Caco-2 (cell line): Measurements from ENCODE around the gene PACS2. TPM values are rescaled to one million over a fixed set of nuclear protein-coding genes. Genes with fewer than 3 reads are reported as not detected.

ENCODE experiments used
- BruUV-seq: library from RNA; stranded (reverse); fragments of 400-500 nt; replicated peaks from 2 replicates; lab custom pipeline; 2021; lab: Mats Ljungman, UMichigan
- CTCF ChIA-PET: fragments of 300-600 bp; sonication (Branson Sonifier 250); formaldehyde crosslinking; loops from one replicate; lab custom pipeline; 2022; ENCODE audit warnings: antibody characterized with exemption; lab: Charles Lee
- POLR2A ChIA-PET: fragments of 300-600 bp; sonication (Branson Sonifier 250); formaldehyde crosslinking; loops from one replicate; lab custom pipeline; 2022; ENCODE audit warnings: antibody characterized with exemption; lab: Charles Lee
- DNase-seq, 2 experiments: peaks; one replicate each; pipeline versions ENCODE4 v3.0.0 to v3.0.0-alpha.2; 2020 to 2022
- H3K27me3 ChIP-seq: replicated peaks from 2 replicates; pipeline ENCODE4 v1.6.0; 2011; ENCODE audit warnings: low read length; ENCODE audit not compliant: control insufficient read depth, insufficient read depth
- H3K36me3 ChIP-seq: 2 replicates; pipeline ENCODE4 v1.5.1; 2011; ENCODE audit warnings: low read length; ENCODE audit not compliant: control insufficient read depth, insufficient read depth
- H3K4me1 ChIP-seq: fragments of 250-450 bp; sonication (Bioruptor Pico); 2 replicates; pipeline ENCODE4 v1.5.1; 2020; ENCODE audit warnings: mild to moderate bottlenecking
- H3K4me3 ChIP-seq: 2 replicates; pipeline ENCODE4 v1.5.1; 2011; ENCODE audit warnings: low read depth, mild to moderate bottlenecking, control low read depth, low read length
- H3K9me3 ChIP-seq: fragments of 250-450 bp; sonication (Bioruptor Pico); 2 replicates; pipeline ENCODE4 v1.5.1; 2020; ENCODE audit warnings: mild to moderate bottlenecking, moderate library complexity
- H3K27ac Mint-ChIP-seq: one replicate; pipeline ENCODE4 v1.8.0; 2022; ENCODE audit warnings: mixed read lengths; ENCODE audit not compliant: unreplicated experiment
- H3K27me3 Mint-ChIP-seq: one replicate; pipeline ENCODE4 v1.8.0; 2022; ENCODE audit warnings: mixed read lengths; ENCODE audit not compliant: insufficient read depth, unreplicated experiment
- H3K36me3 Mint-ChIP-seq: one replicate; pipeline ENCODE4 v1.8.0; 2022; ENCODE audit warnings: mild to moderate bottlenecking, mixed read lengths; ENCODE audit not compliant: insufficient read depth, unreplicated experiment
- H3K4me1 Mint-ChIP-seq: one replicate; pipeline ENCODE4 v1.8.0; 2022; ENCODE audit warnings: low read depth, mixed read lengths; ENCODE audit not compliant: unreplicated experiment
- H3K4me3 Mint-ChIP-seq: one replicate; pipeline ENCODE4 v1.8.0; 2022; ENCODE audit warnings: mild to moderate bottlenecking, moderate library complexity, mixed read lengths; ENCODE audit not compliant: unreplicated experiment
- H3K9me3 Mint-ChIP-seq: one replicate; pipeline ENCODE4 v1.8.0; 2022; ENCODE audit warnings: mixed read lengths; ENCODE audit not compliant: unreplicated experiment
- intact Hi-C: fragments of 100-400 bp; cut with micrococcal nuclease; formaldehyde crosslinking; loops from one replicate; pipeline ENCODE4 v1.10.0; 2022; ENCODE audit not compliant: unreplicated experiment
- total RNA-seq: library from RNA; stranded (reverse); gene quantifications from 2 replicates; pipeline ENCODE4 v1.2.3, GENCODE V29; 2022
- TF ChIP-seq, protein P1 (sequence below), 2 experiments: fragments of 200-600 bp in 1 of 2; IDR thresholded peaks; 1 replicate in 1 of 2; 2 replicates in 1 of 2; pipeline versions ENCODE4 v1.5.1 to v1.8.0; 2011 to 2022; ENCODE audit warnings: antibody characterized with exemption in 1 of 2, control low read depth in 1 of 2, inconsistent platforms in 1 of 2, low read depth in 1 of 2, low read length in 1 of 2, mild to moderate bottlenecking in 1 of 2, moderate library complexity in 1 of 2; ENCODE audit not compliant: insufficient read depth in 1 of 2, severe bottlenecking in 1 of 2, unreplicated experiment in 1 of 2

PACS2 gene
- total RNA-seq, 1 experiment from 2014 or later: 58.1 TPM

DNA sequence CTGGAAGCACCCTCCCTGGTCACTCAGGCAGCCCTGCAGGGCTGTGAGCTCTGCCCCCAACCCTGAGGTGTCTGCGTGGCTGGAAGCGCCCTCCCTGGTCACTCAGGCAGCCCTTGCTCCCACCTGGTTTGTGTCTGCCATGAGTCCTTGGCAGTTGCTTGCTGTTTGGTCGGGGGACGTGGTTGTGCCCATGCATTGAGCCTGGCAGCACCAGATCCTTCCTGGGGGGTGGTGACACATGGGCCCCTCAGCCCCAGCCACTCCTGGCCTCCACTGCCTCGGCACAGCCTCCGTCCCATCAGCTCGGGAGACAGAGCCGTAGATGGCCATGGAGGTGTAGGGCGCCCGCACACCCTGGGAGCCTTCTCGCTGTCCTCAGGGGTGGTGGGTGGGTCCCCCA is 124.6 kb downstream of the PACS2 start:
- Histone ChIP-seq H3K9me3 (no peaks in the 10 kb centered on the region), H3K4me3 (no peak overlapping the region), H3K36me3 (no peaks in the 10 kb centered on the region; the same call in 1 of the 2 replicates), H3K27me3 (no peaks in the 10 kb centered on the region), H3K4me1 (no peaks in the 10 kb centered on the region)
- Mint-ChIP-seq H3K27me3 (no peaks in the 10 kb centered on the region), H3K4me1 (no peaks in the 10 kb centered on the region), H3K27ac (no peak overlapping the region), H3K9me3 (no peaks in the 10 kb centered on the region), H3K36me3 (peaks cover 20% of the 10 kb centered on the region), H3K4me3 (no peak overlapping the region)
- intact Hi-C loops: no loop called here
- TF ChIP-seq, protein P1, sequence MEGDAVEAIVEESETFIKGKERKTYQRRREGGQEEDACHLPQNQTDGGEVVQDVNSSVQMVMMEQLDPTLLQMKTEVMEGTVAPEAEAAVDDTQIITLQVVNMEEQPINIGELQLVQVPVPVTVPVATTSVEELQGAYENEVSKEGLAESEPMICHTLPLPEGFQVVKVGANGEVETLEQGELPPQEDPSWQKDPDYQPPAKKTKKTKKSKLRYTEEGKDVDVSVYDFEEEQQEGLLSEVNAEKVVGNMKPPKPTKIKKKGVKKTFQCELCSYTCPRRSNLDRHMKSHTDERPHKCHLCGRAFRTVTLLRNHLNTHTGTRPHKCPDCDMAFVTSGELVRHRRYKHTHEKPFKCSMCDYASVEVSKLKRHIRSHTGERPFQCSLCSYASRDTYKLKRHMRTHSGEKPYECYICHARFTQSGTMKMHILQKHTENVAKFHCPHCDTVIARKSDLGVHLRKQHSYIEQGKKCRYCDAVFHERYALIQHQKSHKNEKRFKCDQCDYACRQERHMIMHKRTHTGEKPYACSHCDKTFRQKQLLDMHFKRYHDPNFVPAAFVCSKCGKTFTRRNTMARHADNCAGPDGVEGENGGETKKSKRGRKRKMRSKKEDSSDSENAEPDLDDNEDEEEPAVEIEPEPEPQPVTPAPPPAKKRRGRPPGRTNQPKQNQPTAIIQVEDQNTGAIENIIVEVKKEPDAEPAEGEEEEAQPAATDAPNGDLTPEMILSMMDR (IDR thresholded peaks at IDR 0.05; ENCODE audit: insufficient read depth in 1 of 2, low read depth in 1 of 2, low read length in 1 of 2, severe bottlenecking in 1 of 2, unreplicated experiment in 1 of 2): no peak
- CTCF ChIA-PET: no interaction called here
- no TSS peak for BruUV-seq
- no peak for DNase-seq
- POLR2A ChIA-PET: no interaction called here

DNA sequence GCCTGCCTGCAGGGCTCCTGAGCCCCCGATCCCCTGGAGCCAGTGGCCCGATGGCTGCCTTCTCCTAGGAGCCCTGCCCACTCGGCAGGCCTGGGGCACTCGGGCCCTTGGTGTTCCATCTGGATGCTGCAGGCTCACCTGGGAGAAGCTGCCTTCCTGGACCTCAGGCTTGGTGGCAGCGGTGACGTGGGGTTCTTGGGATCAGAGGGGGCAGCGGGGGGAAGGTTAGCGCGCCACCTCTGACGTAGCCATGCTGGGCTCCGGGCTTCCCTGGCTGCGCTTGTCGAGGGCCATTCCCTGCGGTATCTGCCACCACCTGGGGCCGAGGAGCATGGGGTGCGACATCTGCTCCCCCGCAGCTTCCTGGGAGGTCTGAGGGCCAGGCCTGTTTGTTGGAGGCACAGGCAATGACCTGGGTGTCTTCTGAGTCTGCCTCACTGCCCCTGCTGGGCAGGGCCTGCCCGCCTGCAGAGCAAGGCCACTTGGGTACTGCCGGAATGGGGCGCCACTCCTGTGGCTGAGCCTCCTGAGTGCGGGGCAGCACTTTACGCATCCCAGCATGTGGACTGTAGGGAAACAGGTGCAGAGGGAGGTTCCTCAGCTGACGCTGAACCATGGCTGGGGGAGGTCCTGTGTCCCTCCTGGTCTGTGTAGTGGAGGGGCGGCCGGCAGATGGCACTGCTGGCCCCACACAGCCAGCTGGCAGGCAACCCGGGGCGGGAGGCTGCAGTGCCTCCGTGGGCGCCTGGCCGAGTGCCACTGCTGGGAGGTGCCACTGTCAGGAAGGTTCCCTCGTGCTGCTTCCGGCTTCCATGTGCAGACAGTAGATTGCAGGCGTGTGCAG is 125.4 kb downstream of the PACS2 start:
- Mint-ChIP-seq H3K4me1 (no peaks in the 10 kb centered on the region), H3K36me3 (peaks cover 20% of the 10 kb centered on the region), H3K4me3 (no peak overlapping the region), H3K9me3 (no peaks in the 10 kb centered on the region), H3K27ac (no peak overlapping the region), H3K27me3 (no peaks in the 10 kb centered on the region)
- TF ChIP-seq, protein P1 (IDR thresholded peaks at IDR 0.05; ENCODE audit: insufficient read depth in 1 of 2, low read depth in 1 of 2, low read length in 1 of 2, severe bottlenecking in 1 of 2, unreplicated experiment in 1 of 2): no peak
- intact Hi-C loops: no loop called here
- DNase-seq: no peak
- ChIA-PET POLR2A (no interaction called here), CTCF (no interaction called here)
- Histone ChIP-seq H3K4me3 (no peak overlapping the region), H3K4me1 (no peaks in the 10 kb centered on the region), H3K36me3 (no peaks in the 10 kb centered on the region; the same call in 1 of the 2 replicates), H3K27me3 (no peaks in the 10 kb centered on the region), H3K9me3 (no peaks in the 10 kb centered on the region)
- no TSS peak for BruUV-seq

DNA sequence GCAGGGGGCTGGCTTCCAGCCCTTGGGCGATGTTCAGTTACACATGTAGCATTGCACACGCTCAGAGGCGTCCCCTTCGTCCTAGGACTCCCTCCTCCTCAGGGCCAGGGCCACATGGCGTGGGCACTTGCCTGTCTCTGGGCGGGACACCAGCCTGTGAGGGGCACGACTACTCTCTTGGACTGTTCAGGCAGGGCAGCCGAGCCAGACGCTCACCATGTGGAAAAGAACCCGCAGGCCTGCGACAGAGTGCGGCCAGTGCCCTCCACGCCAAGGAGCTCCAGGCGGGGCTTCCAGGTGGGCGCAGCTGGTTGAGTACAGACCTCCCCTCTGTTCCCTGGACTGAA is 126.0 kb downstream of the PACS2 start:
- Mint-ChIP-seq H3K4me3 (no peak overlapping the region), H3K36me3 (peaks cover 20% of the 10 kb centered on the region), H3K27ac (no peak overlapping the region), H3K9me3 (no peaks in the 10 kb centered on the region), H3K4me1 (no peaks in the 10 kb centered on the region), H3K27me3 (no peaks in the 10 kb centered on the region)
- no TSS peak for BruUV-seq
- ChIA-PET CTCF (no interaction called here), POLR2A (no interaction called here)
- Histone ChIP-seq H3K9me3 (no peaks in the 10 kb centered on the region), H3K27me3 (no peaks in the 10 kb centered on the region), H3K4me3 (no peak overlapping the region), H3K4me1 (no peaks in the 10 kb centered on the region), H3K36me3 (no peaks in the 10 kb centered on the region)
- intact Hi-C loops: no loop called here
- no peak for DNase-seq
- TF ChIP-seq, protein P1 (IDR thresholded peaks at IDR 0.05; ENCODE audit: insufficient read depth in 1 of 2, low read depth in 1 of 2, low read length in 1 of 2, severe bottlenecking in 1 of 2, unreplicated experiment in 1 of 2): no peak
